Muscle layer of colon (tissue), 2 donors: Measurements from ENCODE around the gene CENPI.
"Not testable (repeated sequence)": the region's sequence is repeated elsewhere in the genome, so short reads cannot be mapped to it uniquely, and the experiment has no call there.

Source experiments
- H3K27ac ChIP-seq: one replicate; pipeline ENCODE4 v1.7.0; 2013; ENCODE audit warnings: low read depth, mild to moderate bottlenecking, low read length, moderate library complexity
- H3K27me3 ChIP-seq, 2 donors: one replicate each; pipeline ENCODE4 v1.7.0; 2013; ENCODE audit warnings: low read length in 2 of 2, mild to moderate bottlenecking in 2 of 2; ENCODE audit not compliant: insufficient read depth in 2 of 2, control insufficient read depth in 1 of 2
- H3K36me3 ChIP-seq: one replicate; pipeline ENCODE4 v1.7.0; 2013; ENCODE audit warnings: mild to moderate bottlenecking, low read length; ENCODE audit not compliant: insufficient read depth
- H3K4me1 ChIP-seq: one replicate; pipeline ENCODE4 v1.7.0; 2013; ENCODE audit warnings: mild to moderate bottlenecking, low read length; ENCODE audit not compliant: insufficient read depth
- H3K4me3 ChIP-seq, 2 donors: one replicate each; pipeline ENCODE4 v1.7.0; 2013; ENCODE audit warnings: low read length in 2 of 2, low read depth in 1 of 2, mild to moderate bottlenecking in 1 of 2, moderate library complexity in 1 of 2
- H3K9ac ChIP-seq: one replicate; pipeline ENCODE4 v1.7.0; 2013; ENCODE audit warnings: low read length
- H3K9me3 ChIP-seq: one replicate; pipeline ENCODE4 v1.7.0; 2013; ENCODE audit warnings: mild to moderate bottlenecking, low read length
- donor health status: abdominal sarcoma.
- donor health status: Adenocarcinoma of cecum.

CENPI gene, protein sequence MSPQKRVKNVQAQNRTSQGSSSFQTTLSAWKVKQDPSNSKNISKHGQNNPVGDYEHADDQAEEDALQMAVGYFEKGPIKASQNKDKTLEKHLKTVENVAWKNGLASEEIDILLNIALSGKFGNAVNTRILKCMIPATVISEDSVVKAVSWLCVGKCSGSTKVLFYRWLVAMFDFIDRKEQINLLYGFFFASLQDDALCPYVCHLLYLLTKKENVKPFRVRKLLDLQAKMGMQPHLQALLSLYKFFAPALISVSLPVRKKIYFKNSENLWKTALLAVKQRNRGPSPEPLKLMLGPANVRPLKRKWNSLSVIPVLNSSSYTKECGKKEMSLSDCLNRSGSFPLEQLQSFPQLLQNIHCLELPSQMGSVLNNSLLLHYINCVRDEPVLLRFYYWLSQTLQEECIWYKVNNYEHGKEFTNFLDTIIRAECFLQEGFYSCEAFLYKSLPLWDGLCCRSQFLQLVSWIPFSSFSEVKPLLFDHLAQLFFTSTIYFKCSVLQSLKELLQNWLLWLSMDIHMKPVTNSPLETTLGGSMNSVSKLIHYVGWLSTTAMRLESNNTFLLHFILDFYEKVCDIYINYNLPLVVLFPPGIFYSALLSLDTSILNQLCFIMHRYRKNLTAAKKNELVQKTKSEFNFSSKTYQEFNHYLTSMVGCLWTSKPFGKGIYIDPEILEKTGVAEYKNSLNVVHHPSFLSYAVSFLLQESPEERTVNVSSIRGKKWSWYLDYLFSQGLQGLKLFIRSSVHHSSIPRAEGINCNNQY

DNA sequence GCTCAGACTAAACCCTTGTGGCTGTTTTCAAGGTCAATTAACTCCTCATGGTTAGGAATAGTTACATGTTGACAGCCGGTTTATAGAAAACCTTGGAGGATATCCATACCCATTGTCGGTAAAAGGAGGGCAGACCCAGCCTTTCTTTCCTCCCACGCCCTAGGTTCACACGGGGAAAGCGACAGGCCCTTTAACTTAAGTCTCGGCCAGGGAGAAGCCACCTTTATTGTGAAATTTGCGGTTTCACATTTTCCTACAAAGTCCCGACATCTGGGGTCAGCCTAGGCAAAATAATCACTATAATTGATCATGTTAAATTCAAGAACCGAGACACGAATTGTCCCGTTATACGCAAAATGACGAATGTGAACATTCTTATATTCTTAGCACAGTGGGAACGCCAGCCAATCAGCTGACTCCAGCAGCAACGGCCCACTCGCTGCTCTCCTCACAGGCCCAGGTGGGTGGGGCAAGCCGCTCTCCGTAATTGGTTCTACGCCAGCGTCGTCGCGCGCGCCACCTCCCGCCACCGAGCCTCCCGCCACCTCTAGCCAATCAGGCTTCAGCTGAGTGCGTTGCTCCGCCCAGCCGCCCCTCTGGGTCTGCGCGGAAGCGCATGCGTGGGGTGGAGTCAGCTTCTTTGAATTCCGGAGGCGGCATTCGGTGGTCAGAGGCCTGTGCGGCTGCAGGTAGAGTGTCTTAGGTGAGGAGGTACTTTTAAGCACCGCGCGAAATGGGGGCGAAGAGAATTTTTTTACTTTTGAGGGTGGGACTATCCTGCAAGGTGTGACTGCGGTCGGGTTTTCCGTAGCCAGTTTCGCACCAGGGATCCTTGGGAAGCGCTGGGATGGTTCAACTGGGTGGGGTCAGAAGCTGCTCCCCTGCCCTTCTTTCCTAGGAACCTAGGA lies at the start of gene CENPI:
CENPI (plus strand) TSS at position 659 of the 908 bp plus-strand sequence. CDS start 2,867 bp downstream, outside the sequence.
- no peaks in the 10 kb centered on the region for H3K9me3 ChIP-seq
- H3K27me3 ChIP-seq: no peaks in the 10 kb centered on the region
- H3K27ac ChIP-seq: peak within 1 kb of the TSS; percentile 56
- H3K36me3 ChIP-seq: no peaks in the 10 kb centered on the region
- peak within 1 kb of the TSS; percentile 26 for H3K9ac ChIP-seq
- peak within 1 kb of the TSS; percentile 21 to 54 for H3K4me3 ChIP-seq
- H3K4me1 ChIP-seq: no peaks in the 10 kb centered on the region

DNA sequence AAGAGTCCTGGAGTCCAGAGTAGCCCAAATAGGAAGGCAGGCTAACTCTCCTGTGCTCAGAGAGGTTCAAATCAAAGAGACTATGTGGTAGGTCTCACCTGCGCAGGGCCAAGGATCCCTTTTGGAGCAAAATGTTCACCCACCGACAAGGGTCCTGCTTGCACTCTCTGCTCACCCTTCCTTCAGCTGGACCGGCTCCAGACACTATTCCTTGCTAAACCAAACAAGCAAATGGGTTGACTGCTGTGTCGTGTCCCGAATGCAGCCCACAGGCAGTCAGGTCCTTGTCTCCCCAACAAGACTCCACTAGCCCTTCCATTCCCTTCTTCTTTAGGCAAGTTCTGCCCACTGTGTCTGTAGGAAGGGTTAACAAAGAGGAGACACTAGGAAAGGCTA lies 46.9 kb upstream of the CENPI start:
- Histone ChIP-seq H3K4me1 (no peaks in the 10 kb centered on the region), H3K4me3 (peak overlapping the region; percentile 16 to 80), H3K9me3 (no peaks in the 10 kb centered on the region), H3K36me3 (no peaks in the 10 kb centered on the region), H3K9ac (peak overlapping the region; percentile 78), H3K27ac (peak overlapping the region; percentile 82), H3K27me3 (no peaks in the 10 kb centered on the region)

DNA sequence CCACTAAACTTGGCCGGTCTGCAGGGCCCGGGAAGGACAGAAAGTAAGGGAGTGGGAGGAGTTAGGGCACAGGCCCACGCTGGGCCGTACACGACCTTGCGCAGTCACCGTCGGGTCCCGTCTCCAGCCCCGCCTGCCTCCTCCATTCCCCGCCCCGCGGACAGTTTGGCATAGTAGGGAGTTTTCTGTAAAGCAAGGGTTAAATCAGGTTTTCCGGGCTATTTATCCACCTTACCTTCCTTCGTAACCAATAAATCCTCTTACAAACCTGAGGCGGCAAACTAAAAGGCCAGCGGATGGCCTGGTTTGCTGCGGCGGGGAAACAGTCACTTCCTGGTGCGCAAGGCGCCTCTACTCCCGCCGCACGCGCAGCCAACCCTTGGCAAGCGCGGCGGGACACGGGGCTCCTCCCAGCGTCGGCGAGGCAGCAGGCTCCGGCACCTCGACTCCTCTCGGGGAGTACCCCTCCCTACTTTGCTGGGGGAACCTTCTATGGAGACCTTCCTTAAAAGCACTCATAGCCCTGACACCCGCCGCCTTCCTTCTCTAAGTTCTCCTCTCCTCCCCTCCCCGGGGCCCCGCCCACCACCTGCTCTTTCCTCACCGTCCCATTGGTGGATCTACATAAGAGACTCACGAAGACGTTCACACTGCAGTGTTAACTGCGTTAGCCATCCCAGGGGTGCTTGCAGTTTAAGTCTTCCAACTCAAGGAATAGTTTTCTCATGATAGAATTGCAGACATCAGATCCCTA lies 46.3 kb upstream of the CENPI start, which contains the start of gene TRMT2B:
TRMT2B (minus strand) TSS at position 563 of the 754 bp plus-strand sequence. CDS start 9,822 bp downstream, outside the sequence.
- H3K27me3 ChIP-seq: no peaks in the 10 kb centered on the region
- H3K27ac ChIP-seq: peak within 1 kb of the TSS; percentile 82
- peak within 1 kb of the TSS; percentile 78 for H3K9ac ChIP-seq
- H3K36me3 ChIP-seq: no peaks in the 10 kb centered on the region
- H3K9me3 ChIP-seq: no peaks in the 10 kb centered on the region
- H3K4me1 ChIP-seq: no peaks in the 10 kb centered on the region
- H3K4me3 ChIP-seq: peak within 1 kb of the TSS; percentile 16 to 80

DNA sequence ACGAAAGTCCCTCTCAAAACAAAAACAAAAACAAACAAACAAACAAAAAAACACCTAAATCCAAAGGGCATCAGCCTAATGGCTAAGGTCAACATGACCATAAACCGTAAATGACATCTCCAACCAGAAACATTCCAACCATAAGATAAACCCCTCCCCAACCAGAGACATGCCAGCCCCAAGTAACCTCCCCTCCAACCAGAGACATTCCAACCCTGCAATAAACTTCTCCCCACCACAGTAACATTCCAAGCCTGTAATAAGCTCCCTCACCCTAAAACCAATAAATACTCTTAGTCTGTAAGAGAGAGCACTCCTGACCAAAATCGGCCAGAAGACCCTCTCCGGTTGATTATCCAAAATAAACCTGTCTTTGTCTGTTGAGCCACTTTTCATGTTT lies 41.5 kb upstream of the CENPI start:
- H3K9ac ChIP-seq, H3K36me3 ChIP-seq, H3K27me3 ChIP-seq, H3K9me3 ChIP-seq, H3K27ac ChIP-seq, H3K4me1 ChIP-seq, H3K4me3 ChIP-seq: not testable (repeated sequence)

DNA sequence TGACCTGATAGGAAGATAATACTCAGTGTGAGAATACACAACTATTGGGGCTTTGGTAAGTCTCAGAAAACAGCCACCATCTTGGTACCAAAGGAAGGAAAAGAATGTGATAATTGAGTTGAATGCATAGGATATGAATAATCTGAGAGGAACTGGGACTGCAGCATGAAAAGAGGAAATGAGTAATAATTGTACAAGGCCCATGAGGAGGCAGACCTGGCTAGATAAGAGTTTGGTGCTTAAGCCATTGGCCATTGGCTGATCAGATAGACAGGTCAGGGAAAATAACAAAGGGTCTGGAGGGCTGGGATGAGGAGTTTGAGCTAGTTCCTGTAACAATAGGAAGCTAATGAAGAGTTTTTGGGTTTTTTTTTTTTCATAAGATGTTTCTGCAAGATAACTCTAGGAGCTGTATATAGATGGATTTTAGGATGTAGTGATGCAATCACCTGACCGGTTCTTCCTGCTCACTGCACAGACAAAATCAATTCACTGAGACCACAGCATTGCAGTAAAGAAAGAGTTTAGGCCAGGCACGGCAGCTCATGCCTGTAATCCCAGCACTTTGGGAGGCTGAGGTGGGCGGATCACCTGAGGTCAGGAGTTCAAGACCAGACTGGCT lies 40.8 kb upstream of the CENPI start:
- Histone ChIP-seq H3K4me1 (no peaks in the 10 kb centered on the region), H3K36me3 (no peaks in the 10 kb centered on the region), H3K4me3 (no peak overlapping the region), H3K9me3 (no peaks in the 10 kb centered on the region), H3K27me3 (no peaks in the 10 kb centered on the region), H3K27ac (no peak overlapping the region), H3K9ac (no peak overlapping the region)

DNA sequence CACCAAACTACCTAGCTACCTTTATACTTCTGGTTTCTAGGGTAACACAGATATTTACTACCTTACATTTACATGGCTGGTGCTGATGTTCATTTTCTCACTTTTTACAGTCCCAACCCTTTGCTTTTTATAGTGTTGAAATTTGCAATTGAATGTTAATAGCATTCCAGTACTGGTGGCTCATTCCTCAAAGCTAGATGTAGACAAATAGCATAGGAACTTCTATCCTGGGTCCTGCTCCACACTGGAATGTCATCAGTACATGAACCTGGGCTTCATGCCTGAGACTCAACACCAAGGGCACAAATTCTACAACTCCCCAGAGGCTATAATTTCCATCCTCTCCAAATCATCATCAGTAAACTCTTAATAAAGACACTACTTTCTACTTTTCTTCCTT lies 35.8 kb upstream of the CENPI start:
- no peaks in the 10 kb centered on the region for H3K27me3 ChIP-seq
- no peaks in the 10 kb centered on the region for H3K4me1 ChIP-seq
- H3K36me3 ChIP-seq: no peaks in the 10 kb centered on the region
- no peaks in the 10 kb centered on the region for H3K9me3 ChIP-seq
- no peak overlapping the region for H3K27ac ChIP-seq
- H3K9ac ChIP-seq: no peak overlapping the region
- no peak overlapping the region for H3K4me3 ChIP-seq

DNA sequence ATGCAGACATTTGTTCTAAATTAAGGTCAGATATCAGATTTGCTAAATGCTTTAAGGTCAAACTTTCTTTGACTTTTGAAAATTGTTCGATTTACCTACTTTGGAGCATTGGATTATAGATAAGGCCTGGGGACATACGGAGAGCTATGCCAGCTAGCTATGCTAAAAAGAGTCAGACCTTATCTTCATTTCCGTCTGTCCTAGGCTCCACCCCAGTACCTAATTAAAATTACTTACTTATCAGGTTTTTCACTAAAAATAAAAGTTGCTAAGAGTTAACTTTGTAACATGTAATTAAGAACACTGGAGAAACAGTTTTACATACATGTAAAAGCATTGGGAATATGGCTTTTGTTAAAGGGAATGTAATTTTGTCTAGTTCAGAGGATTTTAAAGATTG lies 26.4 kb upstream of the CENPI start:
- Histone ChIP-seq H3K4me1 (no peaks in the 10 kb centered on the region), H3K27me3 (no peaks in the 10 kb centered on the region), H3K27ac (no peak overlapping the region), H3K9me3 (no peaks in the 10 kb centered on the region), H3K9ac (no peak overlapping the region), H3K4me3 (no peak overlapping the region), H3K36me3 (no peaks in the 10 kb centered on the region)

DNA sequence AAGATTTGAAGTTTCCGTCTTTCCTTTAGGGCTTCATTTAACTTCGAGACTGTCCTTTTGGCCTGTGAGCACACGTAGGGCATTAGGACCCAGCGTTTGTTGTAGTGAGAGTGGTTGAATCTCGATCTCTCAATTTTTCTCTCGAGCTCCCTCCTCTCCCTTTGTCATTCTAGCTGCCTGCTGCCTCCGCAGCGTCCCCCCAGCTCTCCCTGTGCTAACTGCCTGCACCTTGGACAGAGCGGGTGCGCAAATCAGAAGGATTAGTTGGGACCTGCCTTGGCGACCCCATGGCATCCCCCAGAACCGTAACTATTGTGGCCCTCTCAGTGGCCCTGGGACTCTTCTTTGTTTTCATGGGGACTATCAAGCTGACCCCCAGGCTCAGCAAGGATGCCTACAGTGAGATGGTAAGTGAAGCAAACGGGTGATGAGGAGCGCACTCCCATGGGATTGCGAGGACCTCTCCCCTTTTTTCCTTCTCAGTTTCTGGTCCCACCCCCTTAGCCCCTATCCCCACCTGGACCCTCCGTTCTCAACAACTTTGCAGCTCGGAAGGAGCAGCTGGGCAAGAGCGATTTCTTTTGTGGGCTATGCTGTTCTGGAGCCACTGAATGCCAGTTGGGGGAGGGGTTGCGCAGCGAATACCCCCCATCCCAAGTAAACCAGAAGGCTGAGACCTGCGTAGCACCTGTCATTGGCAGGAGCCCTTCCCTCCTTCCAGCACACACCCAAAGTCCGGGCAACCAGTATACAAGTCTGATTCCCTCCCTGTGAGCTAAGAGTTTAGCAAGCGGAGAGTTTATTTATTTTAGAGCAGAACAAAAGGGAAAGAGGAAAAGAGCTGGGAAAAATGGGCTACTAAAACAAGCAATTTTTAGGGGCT lies 19.0 kb upstream of the CENPI start, which contains the start of gene TMEM35A:
TMEM35A (plus strand) TSS at position 164 of the 883 bp plus-strand sequence; CDS start at position 288, 124 bp downstream.
- H3K4me1 ChIP-seq: no peaks in the 10 kb centered on the region
- no peaks in the 10 kb centered on the region for H3K36me3 ChIP-seq
- H3K27me3 ChIP-seq: peaks cover 0 to 6% of the 10 kb centered on the region in 2 donors
- H3K9ac ChIP-seq: peak within 1 kb of the TSS; percentile 57
- H3K4me3 ChIP-seq: peak within 1 kb of the TSS; percentile 28 to 75
- H3K9me3 ChIP-seq: no peaks in the 10 kb centered on the region
- H3K27ac ChIP-seq: peak within 1 kb of the TSS; percentile 19

DNA sequence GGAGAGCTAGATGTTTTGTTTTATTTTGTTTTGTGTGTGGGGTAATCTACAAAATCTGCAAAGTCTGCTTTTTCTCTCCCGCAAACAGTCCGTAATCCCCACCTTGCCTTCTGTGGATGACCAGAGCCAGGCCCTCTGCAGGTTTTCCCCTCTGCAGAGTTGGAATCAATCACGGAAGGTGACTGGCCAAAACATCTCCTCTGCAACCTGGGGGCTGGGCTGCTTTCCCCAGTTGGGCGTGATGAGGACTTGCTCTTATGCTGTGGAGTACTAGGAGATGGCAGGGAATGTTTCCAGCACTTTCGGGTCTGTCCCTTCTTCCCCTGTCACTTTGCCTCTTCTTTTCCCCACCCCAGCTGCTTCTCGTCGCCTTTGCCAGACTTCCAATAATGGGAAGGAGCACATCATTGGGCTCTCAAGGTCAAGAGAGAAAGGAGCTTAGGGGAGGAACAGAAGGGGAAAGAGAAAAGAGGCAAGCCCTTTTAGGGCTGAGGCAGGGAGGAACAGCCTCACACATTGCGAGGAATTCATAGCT lies 18.2 kb upstream of the CENPI start:
- Histone ChIP-seq H3K27ac (peak overlapping the region; percentile 21), H3K9ac (peak overlapping the region; percentile 57), H3K9me3 (no peaks in the 10 kb centered on the region), H3K4me1 (no peaks in the 10 kb centered on the region), H3K4me3 (peak overlapping the region; percentile 28 to 75), H3K27me3 (peaks cover 0 to 6% of the 10 kb centered on the region in 2 donors), H3K36me3 (no peaks in the 10 kb centered on the region)
